K562 (cell line): ENCODE results near the gene KIF5A. TPM values are rescaled to one million over a fixed set of nuclear protein-coding genes. Genes with fewer than 3 reads are reported as not detected.

Source experiments
- ATAC-seq: fragments of 200-7000 bp; cut with Tn5 transposase; 3 replicates; pipeline ENCODE4 v1.9.1; 2020; ENCODE audit warnings: moderate library complexity
- BruUV-seq: library from RNA; stranded (reverse); fragments of 400-500 nt; replicated peaks from 2 replicates; lab custom pipeline; 2021; lab: Mats Ljungman, UMichigan
- CTCF ChIA-PET: fragments of 300-600 bp; formaldehyde crosslinking; extraction: SDS; loops from one replicate; lab custom pipeline; 2021; ENCODE audit warnings: low intra/inter-chr PET ratio; lab: Yijun Ruan, JAX
- POLR2A ChIA-PET: fragments of 300-600, 350-650 bp; sonication (Branson Sonifier 250); formaldehyde crosslinking; extraction: SDS; loops from one replicate; lab custom pipeline; 2021; ENCODE audit warnings: antibody characterized with exemption, inconsistent platforms; lab: Yijun Ruan, JAX
- DNase-seq, 4 experiments: peaks; one replicate each; pipeline versions ENCODE4 v3.0.0 to v3.0.0-alpha.2; 2011 to 2018; ENCODE audit warnings: low spot score in 3 of 4, mixed read lengths in 3 of 4; ENCODE audit errors: extremely low read depth in 1 of 4
- FAIRE-seq: peaks from 2 replicates; lab custom pipeline; 2011; peaks lifted over from hg19 to GRCh38; lab: Jason Lieb, UNC
- H2AFZ ChIP-seq: 2 replicates; pipeline ENCODE4 v1.6.0; 2011; ENCODE audit warnings: low read depth, low read length, control low read depth, inconsistent platforms
- H3K27ac ChIP-seq: fragments of 200-600 bp; 3 replicates; pipeline ENCODE4 v1.8.0; 2011; ENCODE audit warnings: low read depth, mild to moderate bottlenecking, control low read depth, inconsistent platforms, low read length, moderate library complexity, mixed read lengths; ENCODE audit errors: extremely low read depth
- H3K27me3 ChIP-seq, 2 experiments: fragments of 300-600 bp in 1 of 2; 2 replicates in 1 of 2; 3 replicates in 1 of 2; pipeline versions ENCODE4 v1.6.0 to v1.8.0; 2011; ENCODE audit warnings: inconsistent platforms in 2 of 2, low read length in 2 of 2, mild to moderate bottlenecking in 1 of 2, mixed read lengths in 1 of 2, moderate library complexity in 1 of 2; ENCODE audit not compliant: control insufficient read depth in 2 of 2, insufficient read depth in 2 of 2
- H3K36me3 ChIP-seq: fragments of 300-600 bp; 3 replicates; pipeline ENCODE4 v1.8.0; 2011; ENCODE audit warnings: mild to moderate bottlenecking, low read length, inconsistent platforms; ENCODE audit not compliant: control insufficient read depth, insufficient read depth
- H3K4me1 ChIP-seq, 2 experiments: fragments of 200-600 bp in 1 of 2; replicated peaks in 1 of 2; 2 replicates in 1 of 2; 3 replicates in 1 of 2; pipeline versions ENCODE4 v1.5.1 to v1.8.0; 2011; ENCODE audit warnings: inconsistent platforms in 2 of 2, low read length in 2 of 2, mild to moderate bottlenecking in 1 of 2, mixed read lengths in 1 of 2, moderate library complexity in 1 of 2; ENCODE audit not compliant: control insufficient read depth in 2 of 2, insufficient read depth in 2 of 2
- H3K4me2 ChIP-seq: 2 replicates; pipeline ENCODE4 v1.6.1; 2011; ENCODE audit warnings: low read length, control low read depth, inconsistent platforms, mixed read lengths; ENCODE audit not compliant: insufficient read depth
- H3K4me3 ChIP-seq: fragments of 200-600 bp; sonication (generic), shearing (Covaris generic); 2 replicates; pipeline ENCODE4 v1.5.1; 2016; ENCODE audit warnings: control low read depth, inconsistent platforms
- H3K79me2 ChIP-seq: fragments of 200-600 bp; 3 replicates; pipeline ENCODE4 v1.8.0; 2011; ENCODE audit warnings: low read length, inconsistent platforms; ENCODE audit not compliant: control insufficient read depth, insufficient read depth
- H3K9ac ChIP-seq, 2 experiments: 2 replicates each; pipeline versions ENCODE4 v1.6.0 to v1.6.1; 2011; ENCODE audit warnings: low read depth in 2 of 2, low read length in 2 of 2, control low read depth in 1 of 2, inconsistent platforms in 1 of 2, mild to moderate bottlenecking in 1 of 2, mixed read lengths in 1 of 2; ENCODE audit not compliant: insufficient read depth in 1 of 2
- H3K9me1 ChIP-seq: one replicate; pipeline ENCODE4 v1.6.0; 2011; ENCODE audit warnings: inconsistent platforms, mild to moderate bottlenecking, low read length, moderate library complexity; ENCODE audit not compliant: control insufficient read depth, insufficient read depth
- H3K9me3 ChIP-seq: replicated peaks from 2 replicates; pipeline ENCODE4 v1.5.1; 2011; ENCODE audit warnings: low read depth, low read length, inconsistent platforms; ENCODE audit not compliant: control insufficient read depth, insufficient read depth
- H4K20me1 ChIP-seq: replicated peaks from 2 replicates; pipeline ENCODE4 v1.6.1; 2011; ENCODE audit warnings: low read length, inconsistent platforms, mixed read lengths; ENCODE audit not compliant: control insufficient read depth, insufficient read depth
- AFF4 ChIP-seq: sonication (generic); formaldehyde crosslinking; IDR thresholded peaks from 2 replicates; pipeline ENCODE4 v1.8.0; 2023; ENCODE audit warnings: mild to moderate bottlenecking, missing genetic modification reagents
- CBFA2T3 ChIP-seq: fragments of 450-650 bp; IDR thresholded peaks from 2 replicates; pipeline ENCODE4 v1.6.1; 2017
- CBX3 ChIP-seq, 2 experiments: IDR thresholded peaks; 1 replicate in 1 of 2; 2 replicates in 1 of 2; pipeline ENCODE4 v1.6.1; 2012; ENCODE audit warnings: inconsistent platforms in 2 of 2, low read length in 2 of 2, borderline replicate concordance in 1 of 2, control low read depth in 1 of 2
- EHMT2 ChIP-seq: fragments of 450-650 bp; IDR thresholded peaks from 2 replicates; pipeline ENCODE4 v1.6.1; 2018; ENCODE audit warnings: antibody characterized with exemption
- ETV5 ChIP-seq: sonication (generic); formaldehyde crosslinking; IDR thresholded peaks from 2 replicates; pipeline ENCODE4 v1.4.0; 2020; ENCODE audit warnings: low read depth, mild to moderate bottlenecking, missing genetic modification reagents
- KDM1A ChIP-seq, 2 experiments: fragments of 450-650 bp; IDR thresholded peaks; 2 replicates each; pipeline ENCODE4 v1.6.1; 2016; ENCODE audit warnings: mild to moderate bottlenecking in 2 of 2
- KDM5B ChIP-seq: fragments of 200-600 bp; sonication (generic); IDR thresholded peaks from 2 replicates; pipeline ENCODE4 v1.6.1; 2012; ENCODE audit warnings: low read depth, mild to moderate bottlenecking, moderate library complexity, low read length, control low read depth, inconsistent platforms; ENCODE audit not compliant: insufficient replicate concordance
- MYBL2 ChIP-seq, 2 experiments: fragments of 450-650 bp in 1 of 2; sonication (generic) in 1 of 2; formaldehyde crosslinking in 1 of 2; IDR thresholded peaks; 2 replicates each; pipeline versions ENCODE4 v1.6.1 to v1.8.1; 2017 to 2022; ENCODE audit warnings: borderline replicate concordance in 1 of 2, inconsistent platforms in 1 of 2, low read depth in 1 of 2, mild to moderate bottlenecking in 1 of 2, missing genetic modification reagents in 1 of 2, moderate library complexity in 1 of 2
- NCOA6 ChIP-seq: fragments of 450-650 bp; IDR thresholded peaks from 2 replicates; pipeline ENCODE4 v1.6.1; 2017; ENCODE audit warnings: mild to moderate bottlenecking
- NFRKB ChIP-seq: fragments of 450-650 bp; IDR thresholded peaks from 2 replicates; pipeline ENCODE4 v1.6.1; 2016; ENCODE audit warnings: low read depth
- NFXL1 ChIP-seq: fragments of 450-650 bp; formaldehyde crosslinking; IDR thresholded peaks from 2 replicates; pipeline ENCODE4 v1.4.0; 2021; ENCODE audit warnings: mild to moderate bottlenecking
- NUFIP1 ChIP-seq: fragments of 450-650 bp; IDR thresholded peaks from 2 replicates; pipeline ENCODE4 v1.6.1; 2018; ENCODE audit not compliant: partially characterized antibody
- PPARD ChIP-seq: fragments of 250-450 bp; sonication (Bioruptor Pico); IDR thresholded peaks from 2 replicates; pipeline ENCODE4 v1.8.0; 2022; ENCODE audit warnings: inconsistent platforms, mild to moderate bottlenecking, moderate library complexity
- ZBTB1 ChIP-seq: sonication (generic); formaldehyde crosslinking; IDR thresholded peaks from 2 replicates; pipeline ENCODE4 v1.8.1; 2023; ENCODE audit warnings: missing genetic modification reagents, low read depth, mild to moderate bottlenecking, borderline replicate concordance
- ZNF24 ChIP-seq: fragments of 450-650 bp; IDR thresholded peaks from 2 replicates; pipeline ENCODE4 v1.6.1; 2016
- ZNF644 ChIP-seq: fragments of 200-800 bp; sonication (Bioruptor generic); IDR thresholded peaks from 2 replicates; pipeline ENCODE4 v1.6.1; 2016; ENCODE audit warnings: low read depth, missing genetic modification characterization, missing compliant biosample characterization
- WGBS: fragments of 100-300 bp; shearing (Covaris generic); methylation state at CpG from one replicate; pipeline ENCODE4 v1.1.6; 2016; ENCODE audit warnings: low coverage, mixed read lengths; ENCODE audit not compliant: insufficient coverage; ENCODE audit errors: missing lambda C conversion rate; 5-methylcytosine and 5-hydroxymethylcytosine counted together
- in situ Hi-C: fragments of 300-500 bp; cut with MboI; formaldehyde crosslinking; loops from 4 replicates; pipeline ENCODE4 v1.15.0; 2018; ENCODE audit warnings: inconsistent platforms, mixed read lengths
- intact Hi-C: fragments of 100-400 bp; cut with micrococcal nuclease; formaldehyde crosslinking; loops from 2 replicates; pipeline ENCODE4 v1.14.2; 2022
- polyA plus RNA-seq, 8 experiments: library from polyadenylated mRNA; depleted of rRNA in 4 of 8; stranded (reverse) in 5 of 8; unstranded in 3 of 8; fragments of >200 nt; fragmentation: Nextera tagmentation in 2 of 8; fragmentation: Illumina TruSeq in 1 of 8; extraction: Ambion mirVana in 2 of 8; extraction: Trizol in 1 of 8; gene quantifications; 2 replicates each; pipeline versions ENCODE4 v1.2.1 to v1.2.3, GENCODE V29; 2011 to 2014; ENCODE audit warnings: inconsistent platforms in 1 of 8, missing spikeins in 1 of 8
- total RNA-seq, 7 experiments: library from RNA; depleted of rRNA in 6 of 7; stranded (reverse); fragments of >200 nt in 6 of 7; fragmentation: Illumina TruSeq in 2 of 7; extraction: Trizol in 2 of 7; gene quantifications; 2 replicates each; pipeline versions ENCODE4 v1.2.1 to v1.2.3, GENCODE V29; 2011 to 2021; ENCODE audit warnings: low replicate concordance in 1 of 7
- TF ChIP-seq, protein P1 (sequence below): fragments of 450-650 bp; IDR thresholded peaks from one replicate; pipeline ENCODE4 v1.6.1; 2018; ENCODE audit warnings: mild to moderate bottlenecking, moderate library complexity; ENCODE audit not compliant: partially characterized antibody

Gene KIF5A
- total and polyA plus RNA-seq, 9 of the 15 experiments (the other 6 are each of a cell fraction or from before 2014, with no cell fraction given): 3.4 to 17.7 (median 8.0) TPM

DNA sequence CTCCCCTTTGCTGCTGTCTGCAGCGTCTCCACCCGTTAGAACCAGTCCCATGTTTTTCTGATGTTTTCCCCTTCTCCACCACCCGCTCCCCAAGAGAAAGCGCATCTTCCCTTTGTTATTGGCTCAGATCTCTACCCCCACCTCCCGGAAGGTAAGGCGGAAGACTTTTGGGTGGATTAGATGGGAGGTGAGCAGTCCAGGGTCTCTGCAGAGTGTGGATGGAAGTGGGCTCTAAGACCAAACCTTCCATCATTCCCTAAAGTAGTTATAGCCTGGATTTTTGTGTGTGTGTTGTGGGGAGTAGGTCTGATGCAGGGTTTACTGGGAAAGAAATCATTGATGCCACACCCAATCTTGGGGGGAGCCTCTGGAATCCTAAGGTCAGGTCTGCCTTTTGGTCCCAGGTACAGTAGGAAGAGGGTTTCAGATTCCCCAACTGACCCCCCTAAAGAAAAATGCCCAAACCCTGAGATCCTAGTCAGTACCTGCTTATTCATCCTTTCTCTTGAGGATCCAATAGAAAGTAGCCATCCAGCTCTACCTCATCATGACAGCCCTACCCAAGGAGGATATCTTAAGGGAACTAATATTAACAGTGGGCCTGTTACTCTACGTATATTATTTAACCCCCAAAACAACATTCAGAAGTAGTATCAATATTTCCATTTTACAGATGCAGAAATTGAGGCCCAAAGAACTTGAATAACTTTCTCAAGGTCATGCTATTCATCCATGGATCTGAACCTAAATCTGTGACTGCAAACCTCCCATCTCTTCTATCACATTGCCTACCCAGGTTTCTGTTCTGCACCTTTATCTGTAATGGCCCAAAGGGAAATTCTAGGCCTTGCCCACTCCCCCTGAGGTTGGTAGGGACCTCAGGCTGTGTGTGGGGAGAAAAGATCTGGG lies 1.1 kb downstream of the KIF5A start:
- H3K79me2 ChIP-seq: peaks cover 64% of the 10 kb centered on the region
- intact Hi-C loops: no loop called here
- peak; percentile 22; the same call in 1 of the 2 replicates for TF ChIP-seq CBFA2T3
- peak in 1 of 2 experiments; percentile 66; a peak in 2 of 3 replicates for TF ChIP-seq CBX3 (IDR thresholded peaks at IDR 0.05; ENCODE audit: borderline replicate concordance in 1 of 2, low read length in 2 of 2)
- TF ChIP-seq, protein P1, sequence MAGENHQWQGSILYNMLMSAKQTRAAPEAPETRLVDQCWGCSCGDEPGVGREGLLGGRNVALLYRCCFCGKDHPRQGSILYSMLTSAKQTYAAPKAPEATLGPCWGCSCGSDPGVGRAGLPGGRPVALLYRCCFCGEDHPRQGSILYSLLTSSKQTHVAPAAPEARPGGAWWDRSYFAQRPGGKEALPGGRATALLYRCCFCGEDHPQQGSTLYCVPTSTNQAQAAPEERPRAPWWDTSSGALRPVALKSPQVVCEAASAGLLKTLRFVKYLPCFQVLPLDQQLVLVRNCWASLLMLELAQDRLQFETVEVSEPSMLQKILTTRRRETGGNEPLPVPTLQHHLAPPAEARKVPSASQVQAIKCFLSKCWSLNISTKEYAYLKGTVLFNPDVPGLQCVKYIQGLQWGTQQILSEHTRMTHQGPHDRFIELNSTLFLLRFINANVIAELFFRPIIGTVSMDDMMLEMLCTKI: no peak
- TF ChIP-seq NCOA6: no peak
- 0 out of 2 replicates have a peak, but pooled peaks have one; percentile 11 for TF ChIP-seq ZNF24
- no peak for TF ChIP-seq PPARD (CRISPR knock-in tag)
- TF ChIP-seq AFF4 (CRISPR knock-in tag): no peak
- TF ChIP-seq KDM1A (IDR thresholded peaks at IDR 0.05): peak; percentile 82 to 93; a peak in 3 of 4 replicates
- 0 out of 2 replicates have a peak, but pooled peaks have one; percentile 9 for TF ChIP-seq NFRKB
- TF ChIP-seq MYBL2 (IDR thresholded peaks at IDR 0.05; ENCODE audit: low read depth): no peak
- no peak for TF ChIP-seq MYBL2 (CRISPR knock-in tag; IDR thresholded peaks at IDR 0.05; ENCODE audit: borderline replicate concordance)
- no peak for TF ChIP-seq NFXL1 (CRISPR knock-in tag)
- no peak for TF ChIP-seq ZBTB1 (CRISPR knock-in tag)
- no peak for TF ChIP-seq NUFIP1
- no peak for TF ChIP-seq EHMT2
- peak; percentile 28 for TF ChIP-seq KDM5B
- TF ChIP-seq ETV5: no peak
- TF ChIP-seq ZNF644 (tag): no peak

More for the DNA sequence above, 1.1 kb downstream of the KIF5A start:
- H3K27me3 ChIP-seq: no peaks in the 10 kb centered on the region
- H3K4me3 ChIP-seq: peak overlapping the region; percentile 69
- H2AFZ ChIP-seq: no peak overlapping the region
- H3K9me3 ChIP-seq: no peaks in the 10 kb centered on the region
- peaks cover 13% of the 10 kb centered on the region for H3K36me3 ChIP-seq
- peaks cover 52 to 64% of the 10 kb centered on the region in 2 experiments for H3K4me1 ChIP-seq
- peak overlapping the region; percentile 90 for H3K27ac ChIP-seq
- FAIRE-seq (no peak), ATAC-seq (no peak), DNase-seq (no peak)
- no peaks in the 10 kb centered on the region for H4K20me1 ChIP-seq
- in situ Hi-C loops: no loop called here
- WGBS: 36% methylated on average over 7 of the region's 7 CpGs
- H3K9me1 ChIP-seq: no peaks in the 10 kb centered on the region
- H3K4me2 ChIP-seq: peak overlapping the region; percentile 89
- CTCF ChIA-PET: no interaction called here
- POLR2A ChIA-PET: interaction anchor here (0.5 to 4.2 kb wide), 4 partner anchors 9 to 240 kb away, joined by 3 to 38 read pairs (median 10); partner anchors contain the start of gene DDIT3
- TSS peak; percentile 39 for BruUV-seq
- peak overlapping the region; percentile 72 to 90 for H3K9ac ChIP-seq
